Subcutaneous adipose tissue (tissue), 4 donors: ENCODE results near the gene NOP14. TPM values are rescaled to one million over a fixed set of nuclear protein-coding genes. Genes with fewer than 3 reads are reported as not detected.

Experiments used
- total RNA-seq, 4 donors: library from RNA; depleted of rRNA; stranded (reverse); fragments of >200 nt; gene quantifications; one replicate each; pipeline ENCODE4 v1.1.0, GENCODE V29; 2016
- TF ChIP-seq, protein P1 (sequence below): fragments of 450-650 bp; IDR thresholded peaks from one replicate; pipeline ENCODE4 v1.5.1; 2016; ENCODE audit warnings: low read depth, mild to moderate bottlenecking, control low read depth, antibody characterized with exemption, moderate library complexity

Gene NOP14
- total RNA-seq, 4 donors from 2014 or later = 17.8 to 33.8 (median 23.9) TPM

DNA sequence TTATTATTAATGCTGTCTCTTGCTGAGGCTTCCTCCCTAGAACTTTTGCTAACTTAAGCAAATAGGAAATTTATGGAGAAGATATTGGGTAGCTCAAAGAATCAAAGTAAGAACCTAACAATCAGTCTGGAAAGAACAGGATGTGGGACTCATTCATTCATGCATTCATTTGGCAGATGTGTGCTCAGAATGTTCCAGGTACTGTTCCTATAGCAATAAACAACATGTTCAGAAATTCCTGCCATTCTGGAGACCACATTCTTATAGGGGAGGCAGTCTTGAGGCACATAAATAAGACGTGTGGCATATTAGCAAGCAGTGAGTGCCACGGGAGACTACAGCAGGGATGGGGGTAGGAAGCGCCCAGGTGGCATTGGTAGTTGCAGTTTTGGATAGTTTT is 5.2 kb upstream of the NOP14 start:
- TF ChIP-seq, protein P1, sequence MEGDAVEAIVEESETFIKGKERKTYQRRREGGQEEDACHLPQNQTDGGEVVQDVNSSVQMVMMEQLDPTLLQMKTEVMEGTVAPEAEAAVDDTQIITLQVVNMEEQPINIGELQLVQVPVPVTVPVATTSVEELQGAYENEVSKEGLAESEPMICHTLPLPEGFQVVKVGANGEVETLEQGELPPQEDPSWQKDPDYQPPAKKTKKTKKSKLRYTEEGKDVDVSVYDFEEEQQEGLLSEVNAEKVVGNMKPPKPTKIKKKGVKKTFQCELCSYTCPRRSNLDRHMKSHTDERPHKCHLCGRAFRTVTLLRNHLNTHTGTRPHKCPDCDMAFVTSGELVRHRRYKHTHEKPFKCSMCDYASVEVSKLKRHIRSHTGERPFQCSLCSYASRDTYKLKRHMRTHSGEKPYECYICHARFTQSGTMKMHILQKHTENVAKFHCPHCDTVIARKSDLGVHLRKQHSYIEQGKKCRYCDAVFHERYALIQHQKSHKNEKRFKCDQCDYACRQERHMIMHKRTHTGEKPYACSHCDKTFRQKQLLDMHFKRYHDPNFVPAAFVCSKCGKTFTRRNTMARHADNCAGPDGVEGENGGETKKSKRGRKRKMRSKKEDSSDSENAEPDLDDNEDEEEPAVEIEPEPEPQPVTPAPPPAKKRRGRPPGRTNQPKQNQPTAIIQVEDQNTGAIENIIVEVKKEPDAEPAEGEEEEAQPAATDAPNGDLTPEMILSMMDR = no peak

DNA sequence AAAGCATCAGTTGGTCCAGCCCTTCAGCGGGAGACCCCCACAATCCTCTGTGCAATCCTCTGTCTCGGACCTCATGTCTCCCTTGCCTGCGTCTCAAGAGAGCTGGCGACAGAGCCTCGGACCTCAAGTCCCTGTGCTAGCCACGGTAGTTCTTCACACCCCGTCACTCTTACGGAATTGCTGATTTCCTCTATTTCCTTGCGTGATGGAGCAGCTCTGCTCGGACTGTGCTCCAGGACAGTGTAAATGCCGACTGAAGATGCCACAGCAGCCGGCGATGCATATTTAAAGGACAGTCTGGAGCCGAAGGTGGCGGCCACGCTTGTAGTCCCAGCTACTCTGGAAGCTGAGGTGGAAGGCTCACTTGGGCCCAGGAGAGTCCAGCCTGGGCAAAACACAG is 2.1 kb upstream of the NOP14 start:
- TF ChIP-seq, protein P1 = no peak

DNA sequence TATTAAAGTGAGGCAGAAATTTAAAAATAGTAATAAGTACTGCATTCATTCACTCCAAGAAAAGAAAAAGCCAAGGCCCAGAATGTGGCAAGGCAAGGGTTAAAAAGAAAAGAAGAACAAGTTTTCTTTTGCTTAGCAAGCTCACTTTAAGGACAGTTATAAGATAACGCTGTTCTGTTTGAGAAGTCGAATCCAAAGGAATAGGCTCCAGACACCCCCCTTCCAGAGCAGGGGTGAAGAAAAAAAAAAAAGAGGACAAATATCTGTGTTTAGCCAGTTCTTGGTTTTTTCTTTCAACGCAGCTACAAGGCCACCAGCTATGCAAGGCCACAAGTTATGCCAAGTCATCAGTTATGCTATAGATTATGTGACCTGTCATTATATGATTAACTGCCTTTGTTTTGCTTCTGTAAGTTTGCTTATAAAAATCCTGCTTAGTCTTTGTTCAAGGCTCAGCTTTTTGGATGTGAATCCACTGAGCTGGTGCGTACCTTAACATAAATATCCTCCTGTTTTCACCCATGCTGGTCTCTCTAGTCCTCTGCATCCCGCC is 1.6 kb upstream of the NOP14 start:
- TF ChIP-seq, protein P1 = no peak

DNA sequence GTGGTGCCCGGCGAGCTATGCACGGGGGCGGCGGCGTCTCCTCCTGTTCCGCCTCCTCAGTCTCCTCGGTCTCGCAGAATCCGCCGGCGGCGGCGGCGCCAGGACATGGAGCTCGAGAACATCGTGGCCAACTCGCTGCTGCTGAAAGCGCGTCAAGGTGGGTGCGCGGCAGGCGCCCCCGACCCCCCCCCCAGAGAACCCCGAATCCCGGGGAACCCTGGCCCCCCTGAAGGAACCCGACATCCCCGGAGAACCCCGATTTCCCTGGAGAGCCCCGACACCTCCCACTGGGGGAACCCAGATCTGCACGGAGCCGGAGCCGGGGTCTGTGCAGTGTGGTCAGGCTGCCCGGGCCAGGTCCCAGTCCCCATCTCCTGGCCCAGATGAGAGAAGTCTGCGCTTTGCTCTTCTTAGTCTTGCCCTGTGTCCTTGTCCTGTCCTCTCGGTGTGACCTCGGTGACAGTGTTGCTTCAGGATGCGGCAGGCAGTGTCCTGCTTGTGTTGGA is 813 bp upstream of the NOP14 start:
- TF ChIP-seq, protein P1 = no peak

DNA sequence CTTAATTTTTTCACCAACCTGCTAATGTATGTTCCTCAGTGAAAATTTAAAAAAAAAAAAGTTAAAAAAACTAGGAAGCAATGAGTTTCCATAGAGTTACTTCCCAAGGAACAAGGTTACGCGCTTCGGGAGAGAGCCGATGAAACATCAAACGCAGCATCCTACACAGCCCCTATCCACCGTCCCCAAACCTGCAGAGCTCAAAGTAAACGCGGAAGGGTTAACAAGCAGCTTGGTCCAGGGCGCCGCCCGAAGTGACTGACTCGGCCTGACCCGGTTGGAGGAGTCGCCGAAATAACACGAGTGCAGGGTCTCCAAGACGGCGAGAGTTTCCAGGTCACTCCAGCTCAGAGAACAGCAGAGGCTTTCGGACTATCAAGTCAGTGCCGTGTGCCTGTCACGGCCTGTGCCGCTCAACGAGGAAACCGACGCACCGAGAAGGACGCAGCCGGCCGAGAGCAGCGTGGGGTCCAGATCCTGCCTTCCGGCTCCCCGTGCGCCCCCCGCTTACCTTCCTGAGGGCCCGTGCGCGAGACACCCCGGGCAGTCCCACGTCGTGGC is 512 bp downstream of the NOP14 start:
- TF ChIP-seq, protein P1 = no peak

DNA sequence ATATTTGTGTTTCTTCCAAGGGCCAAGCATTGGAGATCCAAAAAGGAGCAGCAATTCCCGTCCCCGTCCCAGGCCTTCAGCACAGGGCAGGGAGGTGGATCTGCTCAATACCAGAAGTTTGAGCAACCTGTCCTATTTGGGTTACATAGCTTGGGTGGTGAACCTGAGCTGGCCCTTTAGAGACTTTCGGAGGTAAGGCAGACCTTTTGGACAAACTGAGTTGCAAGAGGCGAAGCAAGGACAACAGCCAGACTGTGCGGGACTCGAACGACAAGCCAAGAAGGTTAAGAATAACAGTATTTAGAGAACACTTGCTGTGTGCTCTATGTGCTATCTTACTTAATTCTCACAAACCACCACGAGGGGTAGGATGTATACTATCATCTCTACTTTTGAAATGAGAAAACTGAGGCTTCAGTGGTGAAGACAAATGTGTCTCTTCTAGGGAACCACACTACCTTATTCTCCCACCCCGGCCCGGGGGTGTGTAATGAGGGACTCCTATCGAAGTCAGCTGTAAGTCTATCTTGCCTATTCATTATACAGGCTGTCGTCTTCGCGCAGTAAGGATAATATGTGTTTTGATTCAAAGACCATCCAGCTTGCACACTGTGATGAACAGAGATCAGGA is 1.3 kb downstream of the NOP14 start:
- TF ChIP-seq, protein P1 = no peak

DNA sequence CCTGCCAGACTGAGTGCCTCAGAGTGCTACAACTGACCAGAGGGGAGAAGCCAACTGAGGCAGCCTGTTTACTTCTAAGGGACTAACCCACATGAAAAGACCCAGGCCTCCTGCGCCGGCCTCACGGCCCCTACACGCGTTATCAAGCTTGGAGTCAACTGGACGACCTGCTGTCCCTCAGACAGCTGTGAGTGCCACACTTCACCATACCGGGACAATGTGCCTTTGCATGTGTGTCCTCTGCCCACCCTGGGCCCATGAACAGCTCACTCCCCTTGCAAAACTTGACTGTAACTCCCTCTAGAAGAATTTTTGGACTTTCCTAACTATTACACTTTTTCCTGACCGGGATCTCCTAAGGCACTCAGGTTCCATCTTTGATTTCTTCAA is 1.8 kb downstream of the NOP14 start:
- TF ChIP-seq, protein P1 = no peak
